HG03159 (cell line): Measurements from ENCODE around the gene CLSTN2.
A peak's percentile ranks its signal among the peaks of the same experiment; 100 is the strongest.

Experiments
- ATAC-seq: cut with Tn5 transposase; IDR thresholded peaks from one replicate; pipeline ENCODE4 v1.9.1; 2021; ENCODE audit warnings: mild to moderate bottlenecking, moderate library complexity; ENCODE audit not compliant: unreplicated experiment

CLSTN2 gene

DNA sequence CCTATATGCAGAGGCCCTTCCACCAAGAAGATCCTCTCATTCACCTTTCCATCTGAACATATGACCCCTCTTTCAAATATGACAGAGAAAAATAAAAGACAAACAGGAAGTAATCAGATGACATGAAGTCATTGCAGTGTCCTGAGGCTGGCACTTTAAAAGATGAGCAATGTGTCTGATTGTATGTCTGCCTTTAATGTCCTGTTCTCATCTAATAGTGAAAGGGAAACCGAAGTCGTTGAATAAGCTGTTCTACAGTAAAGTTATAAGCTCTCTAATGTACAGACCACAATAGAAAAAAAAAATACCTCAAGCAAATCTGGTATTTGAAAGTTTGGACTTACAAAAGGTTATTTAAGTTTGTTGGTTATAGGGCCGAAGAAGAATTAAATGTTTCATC, 243.0 kb downstream of the CLSTN2 start:
- ATAC-seq, result peak; percentile 66

DNA sequence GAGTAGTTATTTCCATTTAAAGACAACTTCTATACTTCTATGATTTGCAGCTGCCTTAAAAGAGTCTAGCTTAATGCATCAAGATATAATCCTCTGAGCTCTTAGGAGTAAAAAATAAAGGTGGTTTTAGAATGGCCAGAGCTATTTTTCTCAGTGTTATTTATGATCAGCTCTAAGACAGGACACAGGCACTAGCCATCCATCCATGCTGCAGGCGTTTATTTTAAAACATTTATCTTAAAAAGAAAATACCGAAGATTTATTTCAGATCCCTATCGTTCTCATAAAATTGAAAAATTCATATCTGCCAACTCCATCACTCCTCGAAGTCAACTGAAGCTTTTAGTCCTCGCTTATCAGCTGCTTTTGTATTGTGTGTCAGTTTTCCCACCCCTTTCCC, 243.5 kb downstream of the CLSTN2 start:
- no peak for ATAC-seq

DNA sequence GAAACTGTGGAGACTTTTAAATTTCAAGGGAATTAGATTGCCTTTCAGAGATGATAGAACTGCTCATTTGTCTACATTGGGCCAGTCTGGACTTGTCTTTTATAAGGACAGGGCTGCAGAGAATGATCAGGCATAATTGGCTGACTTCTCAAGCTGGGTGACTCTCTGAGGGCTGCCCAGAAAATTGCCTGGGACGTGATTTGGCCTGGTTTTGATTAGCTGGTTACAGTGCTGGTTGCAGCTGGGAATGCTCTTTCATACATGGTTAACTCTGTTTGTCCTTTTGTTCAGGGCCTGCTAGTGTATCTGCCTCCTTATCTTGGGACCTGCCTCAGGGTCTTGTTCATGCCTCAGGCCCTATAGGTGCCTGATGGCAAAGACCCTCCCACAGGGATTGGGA, 245.6 kb downstream of the CLSTN2 start:
- ATAC-seq, result no peak

DNA sequence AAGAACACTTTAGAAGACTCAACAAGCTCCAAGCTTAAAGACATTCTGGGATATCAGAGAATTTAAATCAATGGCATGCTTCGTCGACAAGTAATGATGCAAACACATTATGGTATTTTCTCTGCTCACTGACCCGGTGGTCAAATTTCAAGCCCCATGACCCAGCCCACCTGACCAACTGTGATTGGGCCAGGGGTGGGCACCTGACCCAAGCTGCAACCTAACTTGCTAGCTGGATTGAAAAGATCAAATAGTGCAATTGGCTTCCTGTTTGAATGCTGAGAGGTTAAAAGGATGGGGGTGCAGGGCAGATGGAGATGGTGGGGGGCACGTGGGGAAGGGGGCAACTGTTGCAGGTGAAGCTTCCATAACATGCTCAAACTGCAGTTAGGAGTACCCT, 250.4 kb downstream of the CLSTN2 start:
- ATAC-seq, result no peak

DNA sequence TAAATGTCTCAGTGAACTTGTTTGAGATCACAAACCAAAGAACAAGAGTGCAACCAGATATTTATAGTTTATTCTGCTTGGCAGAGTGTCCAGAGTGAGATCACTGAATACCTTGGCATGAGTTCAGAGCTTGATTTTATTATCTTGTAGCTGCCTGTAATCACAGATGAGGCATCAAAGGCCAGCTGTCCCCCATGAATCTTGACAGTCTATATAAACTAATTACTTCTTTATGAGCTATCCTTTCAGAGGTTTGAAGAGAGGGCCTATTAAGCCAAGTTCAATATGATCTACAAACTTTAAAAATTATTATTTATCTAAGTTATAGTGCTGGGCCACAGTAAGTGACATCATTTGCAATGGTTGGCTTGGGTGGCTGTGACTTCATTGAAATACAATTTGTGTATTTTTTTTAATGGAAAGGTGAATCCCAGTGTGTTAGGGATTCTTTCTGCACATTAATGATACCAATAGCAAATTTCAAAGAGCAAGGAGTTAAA, 251.5 kb downstream of the CLSTN2 start:
- no peak for ATAC-seq

DNA sequence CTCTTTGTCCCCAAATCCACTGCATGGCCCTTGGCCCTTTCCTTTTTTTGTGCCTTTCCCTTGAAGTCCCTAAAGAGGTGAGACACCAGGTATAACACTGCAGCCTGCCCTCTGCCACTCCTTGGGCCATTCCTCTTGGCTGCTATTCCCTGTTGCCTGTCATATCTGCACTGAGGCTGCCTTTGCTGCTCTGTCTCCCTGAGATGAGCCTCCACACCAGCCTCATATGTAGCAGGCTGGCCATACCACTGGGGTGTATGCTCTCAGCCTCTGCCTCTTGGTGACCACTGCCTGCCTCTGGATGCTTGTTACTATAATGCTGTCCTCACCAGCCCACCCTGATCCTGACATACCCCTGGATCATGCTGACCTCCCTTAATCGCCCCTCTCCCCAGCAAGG, 252.0 kb downstream of the CLSTN2 start:
- no peak for ATAC-seq

DNA sequence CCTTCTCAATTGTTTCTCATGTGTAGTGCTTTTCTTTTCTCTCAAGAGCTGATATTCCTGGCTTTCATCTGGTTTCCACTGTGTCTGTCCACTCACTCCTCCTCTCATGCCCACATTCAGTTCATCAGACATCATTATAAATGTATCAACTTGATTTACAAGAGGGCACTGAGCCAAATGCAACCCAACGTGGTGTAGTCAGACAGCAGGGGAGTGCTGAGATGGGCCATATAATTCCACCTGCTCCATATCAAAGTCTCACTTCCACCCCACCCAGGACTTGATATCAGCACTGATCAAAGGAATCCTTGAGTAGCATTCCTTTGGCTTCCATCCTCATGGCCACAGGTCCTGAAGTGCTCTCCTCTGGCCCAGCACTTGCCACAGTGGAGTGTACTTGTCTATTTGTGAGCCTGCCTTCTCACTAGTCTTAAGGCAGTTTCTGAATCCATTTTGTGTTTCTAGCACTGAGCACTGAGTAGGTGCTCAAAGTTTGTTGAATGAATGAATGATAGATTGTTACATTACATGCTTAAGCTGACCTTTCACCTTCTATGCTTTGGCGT, 252.8 kb downstream of the CLSTN2 start:
- no peak for ATAC-seq

DNA sequence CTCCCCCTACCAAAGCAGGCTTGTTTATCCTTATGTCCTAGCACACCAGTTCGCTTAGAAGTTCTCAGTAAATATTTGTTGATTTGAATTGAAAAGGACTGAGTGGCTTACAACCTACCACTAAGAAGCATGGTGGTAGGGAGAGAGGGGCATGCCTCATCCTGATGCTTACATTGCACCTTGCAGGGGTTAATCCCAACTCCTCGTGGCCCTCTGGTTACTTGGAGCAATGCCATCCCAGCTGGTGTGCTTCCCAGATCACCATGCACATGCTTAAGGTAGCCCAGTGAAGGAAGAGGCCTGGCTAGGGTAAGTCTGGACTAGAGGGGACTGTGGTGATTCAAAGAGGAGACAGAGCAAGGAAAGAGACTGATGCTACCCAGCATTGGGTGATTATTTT, 253.3 kb downstream of the CLSTN2 start:
- ATAC-seq, result no peak

DNA sequence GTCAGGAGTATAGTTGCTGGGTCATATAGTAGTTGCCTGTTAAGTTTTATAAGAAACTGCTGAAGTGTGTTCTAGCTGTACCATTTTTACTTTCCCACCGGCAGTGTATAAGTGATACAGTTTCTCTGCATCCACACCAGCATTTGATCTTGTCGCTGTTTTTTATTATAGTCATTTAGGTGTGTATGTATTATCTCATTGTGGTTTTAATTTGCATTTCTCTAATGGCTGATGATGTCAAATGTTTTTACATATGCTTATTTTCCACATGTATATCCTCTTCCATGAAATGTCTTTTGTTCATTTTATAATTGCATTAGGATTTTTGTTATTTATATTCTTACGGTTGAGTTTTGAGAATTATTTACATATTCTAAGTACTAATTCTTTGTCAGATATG, 254.3 kb downstream of the CLSTN2 start:
- ATAC-seq, result no peak

DNA sequence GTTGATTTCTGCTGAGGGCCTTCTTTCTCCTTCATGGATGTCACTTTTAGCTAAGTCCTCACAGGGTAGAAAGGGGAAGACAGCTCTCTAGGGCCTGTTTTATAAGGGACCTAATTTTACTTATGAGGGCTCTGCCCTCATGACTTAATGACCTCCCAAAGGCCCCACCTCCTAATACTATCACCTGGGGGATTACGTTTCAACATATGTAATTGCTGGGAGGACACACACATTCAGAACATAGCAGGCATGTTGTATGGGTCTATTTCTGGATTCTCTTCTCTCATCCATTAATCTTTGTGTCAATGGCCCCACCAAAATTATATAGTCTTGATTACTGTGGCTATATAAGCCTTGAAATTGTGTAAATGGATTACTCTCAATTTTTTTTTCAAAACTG, 255.0 kb downstream of the CLSTN2 start:
- ATAC-seq, result no peak

DNA sequence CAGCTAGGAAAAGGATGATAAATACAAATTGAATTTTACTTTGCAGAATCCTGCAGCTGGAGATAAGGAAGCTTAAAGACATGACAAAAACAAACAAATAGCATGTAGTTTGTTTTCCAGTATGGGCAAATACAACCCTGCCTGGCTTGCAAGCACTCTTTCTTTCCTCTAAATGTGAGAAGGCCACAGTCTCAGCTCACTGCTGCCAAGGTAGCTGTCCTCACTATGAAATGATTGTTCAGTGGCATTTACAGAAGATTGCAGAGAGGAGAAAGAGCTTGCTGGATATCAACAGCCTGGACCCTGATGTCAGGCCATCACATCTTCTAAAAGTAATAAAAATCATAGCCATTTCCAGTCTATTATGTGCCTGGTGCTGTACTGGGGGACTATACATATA, 262.0 kb downstream of the CLSTN2 start:
- ATAC-seq, result no peak

DNA sequence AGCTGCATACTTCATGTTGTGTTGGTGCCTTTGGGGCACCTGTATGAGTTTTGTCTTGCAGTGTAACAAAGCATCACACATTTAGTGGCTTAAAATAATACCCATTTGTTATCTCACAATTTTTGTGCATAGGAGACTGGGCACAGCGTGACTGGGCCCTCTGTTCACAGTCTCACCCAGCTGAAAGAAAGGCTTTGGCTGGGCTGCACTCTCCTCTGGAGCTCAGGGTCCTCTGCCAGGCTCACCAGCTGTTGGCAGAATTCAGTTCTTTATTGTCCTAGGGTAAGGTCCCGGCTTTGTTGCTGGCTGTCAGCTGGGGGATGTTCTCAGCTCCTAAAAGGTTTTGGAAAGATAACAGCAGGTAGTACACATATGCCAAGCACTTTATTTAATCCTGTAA, 263.3 kb downstream of the CLSTN2 start:
- no peak for ATAC-seq

DNA sequence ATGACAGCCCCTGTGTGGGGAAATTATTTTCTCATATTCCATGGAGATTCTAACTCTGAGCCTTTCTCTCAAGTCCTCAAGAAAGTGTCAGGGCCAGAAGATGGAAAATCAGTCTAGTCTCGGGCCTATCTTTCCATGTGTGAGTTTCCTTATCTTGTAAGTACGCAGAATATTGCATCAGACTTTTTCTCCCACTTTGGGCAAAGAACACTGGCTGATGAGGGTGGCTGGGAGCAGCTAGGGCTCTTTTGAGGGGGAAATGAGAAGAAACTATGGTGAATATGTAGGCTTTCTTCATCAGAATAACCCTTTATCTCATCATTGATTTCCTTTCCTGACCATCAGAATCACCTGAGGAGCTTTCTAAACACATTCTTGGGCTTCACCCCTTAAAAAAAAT, 264.0 kb downstream of the CLSTN2 start:
- ATAC-seq, result no peak

DNA sequence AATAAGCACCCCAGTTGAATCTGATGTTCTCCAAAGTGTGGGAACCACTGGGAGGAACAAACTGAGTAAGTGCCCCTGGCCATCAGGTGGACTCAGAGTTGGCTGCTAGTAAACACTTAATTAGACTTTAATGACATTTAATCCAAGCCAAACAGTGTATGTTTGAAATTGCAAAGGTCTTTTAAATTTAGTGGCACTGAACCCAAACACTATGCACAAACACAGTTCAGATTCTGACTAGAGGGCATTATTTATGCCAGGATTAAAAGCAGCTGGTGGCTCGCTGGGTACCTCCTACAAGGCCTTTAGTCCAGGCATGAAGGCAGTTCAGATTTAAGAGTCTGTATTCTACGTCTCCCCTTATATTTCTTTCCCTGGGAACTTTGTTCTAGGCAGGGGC, 264.8 kb downstream of the CLSTN2 start:
- ATAC-seq, result no peak

DNA sequence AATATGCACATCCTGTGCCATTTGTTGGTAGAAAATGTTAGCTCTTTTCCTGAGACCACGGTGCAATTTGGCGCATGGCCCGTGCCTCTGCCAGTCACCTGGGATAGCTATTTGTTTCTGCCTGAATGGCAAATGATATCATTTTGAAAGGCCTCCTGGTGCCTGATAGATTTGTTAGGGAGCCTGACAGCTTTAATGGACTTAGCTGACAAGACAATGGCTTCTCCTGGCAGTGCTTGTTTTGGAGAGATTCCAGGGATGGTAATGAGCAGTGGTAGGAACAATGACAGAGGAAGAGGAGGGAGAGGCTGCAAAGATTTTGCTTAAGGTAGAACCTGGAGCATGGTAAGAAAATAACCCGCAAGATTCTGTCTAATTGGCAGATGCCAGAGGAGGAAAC, 268.5 kb downstream of the CLSTN2 start:
- no peak for ATAC-seq

DNA sequence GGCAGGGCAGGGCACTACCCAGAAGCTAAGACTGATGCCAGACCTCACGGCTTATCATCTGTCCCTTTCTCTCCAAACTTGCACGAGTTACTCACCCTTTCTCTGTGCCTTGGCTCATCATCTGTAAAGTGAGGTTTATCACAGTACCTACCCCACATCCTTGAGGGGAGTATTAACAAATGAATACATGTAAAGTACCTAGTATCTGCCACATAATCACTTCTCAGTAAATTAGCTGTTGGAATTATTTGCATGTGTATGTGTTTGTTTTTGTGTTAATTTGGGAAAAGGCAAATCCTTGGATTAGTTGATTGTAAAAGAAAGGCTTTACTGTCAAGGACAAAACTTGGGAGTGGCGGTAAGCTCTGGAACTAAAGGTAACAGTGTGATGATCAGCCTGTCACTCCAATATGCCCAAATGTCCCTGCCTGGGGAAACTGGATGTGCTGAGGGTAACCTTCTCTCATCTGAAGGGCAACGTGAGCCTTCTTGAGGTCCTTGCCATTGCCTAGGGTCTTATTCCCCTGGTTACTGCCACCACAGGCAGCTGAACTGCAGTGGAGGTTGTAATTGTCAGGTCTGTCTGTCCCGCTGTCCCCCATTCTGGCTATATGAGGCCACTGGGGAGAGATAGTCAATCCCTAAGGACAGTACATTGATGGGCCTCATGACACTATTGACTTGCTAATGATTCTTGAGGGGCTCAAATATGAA, 269.4 kb downstream of the CLSTN2 start:
- no peak for ATAC-seq

DNA sequence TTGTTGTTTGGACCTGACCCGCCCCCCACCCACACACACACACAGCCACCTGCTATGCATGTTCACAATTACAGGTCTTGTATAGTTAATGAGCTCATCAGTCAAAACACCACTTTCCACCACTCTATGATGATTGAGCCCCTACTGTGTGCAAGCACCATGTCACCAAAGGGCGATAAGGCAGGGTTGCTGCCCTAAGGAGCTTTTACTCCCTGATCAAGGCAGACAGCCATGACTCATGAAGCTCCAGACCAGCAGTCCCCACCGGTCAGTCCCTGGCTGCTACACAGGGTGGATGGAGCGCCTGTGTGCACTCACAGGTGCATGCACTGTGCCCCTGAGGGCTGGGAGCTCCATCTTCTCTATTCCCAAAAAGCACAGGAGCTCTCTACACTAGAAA, 270.6 kb downstream of the CLSTN2 start:
- no peak for ATAC-seq

DNA sequence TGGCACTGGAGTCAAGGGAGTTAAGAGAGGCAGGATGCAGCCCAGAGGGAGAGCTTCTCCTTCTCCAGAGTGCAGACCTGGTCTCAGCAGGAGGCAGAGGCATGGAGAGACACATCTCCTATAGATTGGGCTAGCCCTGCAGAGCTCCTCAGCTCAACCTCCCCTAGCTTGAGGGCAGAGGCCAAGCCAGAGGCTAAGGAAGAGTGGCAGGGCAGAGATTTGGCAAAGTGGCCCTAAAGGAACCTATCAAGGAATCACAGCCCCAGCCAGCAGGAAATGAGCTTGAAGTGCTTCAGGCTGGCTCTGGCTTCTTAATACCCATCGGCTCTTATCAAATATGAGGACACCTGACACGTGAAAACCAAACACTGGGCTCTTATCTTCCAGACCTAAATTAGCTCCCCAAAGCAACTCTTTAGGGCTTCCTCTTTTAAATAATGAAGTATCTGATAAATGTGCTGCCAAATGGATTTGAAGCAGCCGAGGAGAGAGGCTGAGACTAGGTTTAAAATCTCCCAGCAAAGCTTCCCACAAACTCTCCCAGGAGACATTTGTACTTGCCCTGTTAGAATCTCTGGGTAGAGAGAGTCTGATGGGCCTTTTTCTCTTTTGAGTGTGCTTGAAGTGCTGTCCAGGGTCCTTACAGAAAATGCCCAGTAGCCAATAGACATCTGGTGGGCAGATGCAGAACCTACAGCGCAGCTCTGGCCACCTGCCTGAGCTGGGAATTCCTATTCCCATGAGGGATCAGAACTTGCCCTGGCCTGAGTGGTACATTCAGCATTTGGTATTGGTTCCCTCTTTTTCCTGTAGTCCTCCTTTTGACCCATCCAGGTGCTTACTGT, 271.4 kb downstream of the CLSTN2 start:
- ATAC-seq, result no peak

DNA sequence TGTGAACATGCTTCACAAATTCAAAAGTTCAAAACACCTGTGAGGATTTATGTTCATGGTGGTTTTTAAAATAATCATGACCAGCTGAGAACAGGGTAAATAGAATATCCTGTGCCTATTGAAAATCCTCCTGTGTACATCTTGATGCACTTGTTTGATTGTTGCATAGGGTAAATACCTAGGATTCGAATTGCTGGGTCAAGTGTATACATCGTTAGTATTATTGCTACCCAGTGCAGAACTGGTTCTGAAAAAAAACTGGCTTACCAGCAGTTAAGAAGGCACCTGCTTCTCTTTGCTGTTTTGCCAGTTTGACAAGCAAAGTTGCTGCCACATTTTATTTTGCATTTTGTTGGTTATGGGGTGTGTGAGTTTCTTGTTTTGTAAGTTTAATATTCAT, 272.6 kb downstream of the CLSTN2 start:
- ATAC-seq, result no peak

DNA sequence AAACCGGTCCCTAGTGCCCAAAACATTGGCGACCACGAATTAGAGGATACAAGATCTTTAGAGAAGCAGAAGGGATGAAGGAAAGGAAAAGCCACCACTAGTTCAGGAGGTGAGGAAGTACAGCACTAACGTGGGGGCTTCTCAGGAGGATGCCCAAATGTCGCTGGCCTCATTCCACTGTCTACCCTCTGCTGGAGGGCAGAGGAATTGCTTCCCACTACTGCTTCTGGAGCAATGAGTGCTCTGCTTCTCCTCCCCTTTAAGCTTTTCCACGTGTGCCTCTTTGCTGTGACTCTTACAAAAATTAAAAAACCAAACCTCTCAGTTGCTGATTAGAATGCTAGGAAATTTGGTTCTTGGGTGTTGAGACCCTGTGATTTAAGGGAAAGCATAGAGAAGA, 281.3 kb downstream of the CLSTN2 start:
- peak; percentile 83 for ATAC-seq

DNA sequence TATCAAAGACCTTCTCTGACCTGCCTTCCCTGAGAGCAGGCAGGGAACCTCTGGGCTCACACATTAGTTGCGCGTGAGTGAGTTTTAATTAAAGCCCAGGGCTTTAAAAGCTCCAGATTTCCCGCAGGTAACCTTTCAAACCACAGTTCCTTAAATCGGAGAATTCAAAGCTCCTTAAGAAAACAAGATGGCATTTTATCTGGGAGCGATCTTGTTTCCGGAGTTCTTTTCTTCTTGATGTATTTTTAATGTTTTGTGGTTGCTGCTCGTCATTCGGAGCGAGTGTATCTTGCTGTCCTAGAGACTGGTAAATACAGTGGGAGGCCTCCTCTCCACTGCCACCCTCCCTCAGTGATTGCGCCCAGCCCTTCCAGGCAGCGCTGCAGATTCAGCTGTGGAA, 284.3 kb downstream of the CLSTN2 start:
- ATAC-seq, result no peak

DNA sequence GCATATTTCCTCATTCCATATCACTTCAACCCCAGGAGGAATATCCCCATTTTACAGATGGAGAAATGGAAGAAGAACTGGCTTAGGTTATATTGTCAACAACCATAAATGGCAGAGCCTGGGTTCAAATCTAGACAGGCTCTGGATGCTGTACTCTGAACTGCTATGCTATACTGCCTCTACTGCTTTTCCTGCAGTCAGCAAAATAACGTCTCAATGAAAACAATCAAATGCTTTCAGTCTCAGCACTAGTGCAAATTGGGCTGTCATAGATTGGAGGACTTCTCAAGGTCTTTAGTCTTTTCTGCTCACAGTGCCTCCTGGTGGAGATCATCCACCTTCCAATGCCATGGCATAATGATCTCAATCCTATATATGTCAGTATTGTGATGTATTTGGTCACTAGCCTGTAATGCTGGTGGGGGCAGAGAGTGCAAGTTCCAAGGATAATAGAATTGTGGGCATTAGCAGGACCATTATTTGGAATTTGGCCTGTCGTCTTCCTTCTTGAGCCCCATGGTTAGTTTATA, 285.0 kb downstream of the CLSTN2 start:
- no peak for ATAC-seq
